IMR-90 (cell line): Measurements from ENCODE around the gene TBC1D4. TPM values are rescaled to one million over a fixed set of nuclear protein-coding genes. Genes with fewer than 3 reads are reported as not detected.

Experiments
- ATAC-seq: fragments of 200-7000 bp; cut with Tn5 transposase; 2 replicates; pipeline ENCODE4 v1.9.1; 2020; ENCODE audit warnings: low read depth, mild to moderate bottlenecking, moderate library complexity
- BruUV-seq: library from RNA; stranded (reverse); fragments of 400-500 nt; replicated peaks from 2 replicates; lab custom pipeline; 2021; lab: Mats Ljungman, UMichigan
- CTCF ChIA-PET: fragments of 300-600 bp; formaldehyde crosslinking; extraction: SDS; loops from one replicate; lab custom pipeline; 2021; ENCODE audit warnings: antibody characterized with exemption; lab: Yijun Ruan, JAX
- POLR2A ChIA-PET: fragments of 300-600 bp; sonication (Branson Sonifier 250); formaldehyde crosslinking; loops from one replicate; lab custom pipeline; 2022; ENCODE audit warnings: antibody characterized with exemption; ENCODE audit not compliant: unreplicated experiment; lab: Charles Lee
- DNase-seq: peaks from one replicate; pipeline ENCODE4 v3.0.0; 2013
- H2AFZ ChIP-seq: replicated peaks from 2 replicates; pipeline ENCODE3; 2013; ENCODE audit warnings: low read length, mild to moderate bottlenecking; ENCODE audit not compliant: poor library complexity
- H2AK5ac ChIP-seq: 2 replicates; pipeline ENCODE4 v1.6.1; 2013; ENCODE audit warnings: low read depth, low read length, inconsistent platforms
- H2AK9ac ChIP-seq: replicated peaks from 2 replicates; pipeline ENCODE3; 2013; ENCODE audit warnings: mild to moderate bottlenecking, low read depth, low read length, moderate library complexity; ENCODE audit not compliant: poor library complexity
- H2BK120ac ChIP-seq: 2 replicates; pipeline ENCODE4 v1.6.1; 2013; ENCODE audit warnings: low read depth, low read length, inconsistent platforms
- H2BK15ac ChIP-seq: 3 replicates; pipeline ENCODE4 v1.6.1; 2013; ENCODE audit warnings: low read depth, low read length, inconsistent platforms
- H2BK20ac ChIP-seq: 2 replicates; pipeline ENCODE4 v1.6.1; 2013; ENCODE audit warnings: low read depth, mild to moderate bottlenecking, inconsistent platforms, low read length, moderate library complexity
- H2BK5ac ChIP-seq: 2 replicates; pipeline ENCODE4 v1.6.1; 2013; ENCODE audit warnings: mild to moderate bottlenecking, low read depth, low read length, inconsistent platforms; ENCODE audit not compliant: poor library complexity, severe bottlenecking
- H3K14ac ChIP-seq: replicated peaks from 2 replicates; pipeline ENCODE4 v1.6.1; 2013; ENCODE audit warnings: low read depth, low read length, inconsistent platforms
- H3K18ac ChIP-seq: 2 replicates; pipeline ENCODE4 v1.6.1; 2013; ENCODE audit warnings: low read depth, low read length, control low read depth
- H3K23ac ChIP-seq: 2 replicates; pipeline ENCODE4 v1.6.1; 2013; ENCODE audit warnings: low read depth, low read length, inconsistent platforms
- H3K27ac ChIP-seq: 2 replicates; pipeline ENCODE4 v1.5.1; 2013; ENCODE audit warnings: mild to moderate bottlenecking, control low read depth, low read length; ENCODE audit not compliant: insufficient read depth
- H3K27me3 ChIP-seq: 2 replicates; pipeline ENCODE4 v1.6.1; 2013; ENCODE audit warnings: low read length; ENCODE audit not compliant: control insufficient read depth, insufficient read depth
- H3K36me3 ChIP-seq: 2 replicates; pipeline ENCODE4 v1.6.1; 2013; ENCODE audit warnings: low read length, mixed read lengths; ENCODE audit not compliant: control insufficient read depth, insufficient read depth
- H3K4ac ChIP-seq: 2 replicates; pipeline ENCODE4 v1.6.1; 2013; ENCODE audit warnings: low read depth, low read length, inconsistent platforms
- H3K4me1 ChIP-seq: 2 replicates; pipeline ENCODE4 v1.6.1; 2013; ENCODE audit warnings: low read length, mixed read lengths; ENCODE audit not compliant: control insufficient read depth, insufficient read depth
- H3K4me2 ChIP-seq: 2 replicates; pipeline ENCODE4 v1.6.1; 2013; ENCODE audit warnings: low read depth, mild to moderate bottlenecking, control low read depth, low read length, moderate library complexity
- H3K4me3 ChIP-seq: 2 replicates; pipeline ENCODE4 v1.5.1; 2013; ENCODE audit warnings: low read depth, mild to moderate bottlenecking, control low read depth, low read length, moderate library complexity; ENCODE audit not compliant: insufficient read depth
- H3K56ac ChIP-seq: 2 replicates; pipeline ENCODE4 v1.6.1; 2013; ENCODE audit warnings: low read length, inconsistent platforms; ENCODE audit not compliant: insufficient read depth; ENCODE audit errors: extremely low read depth
- H3K79me1 ChIP-seq, 2 experiments: 2 replicates each; pipeline ENCODE4 v1.6.1; 2013; ENCODE audit warnings: low read length in 2 of 2, inconsistent platforms in 1 of 2, low read depth in 1 of 2
- H3K9ac ChIP-seq: 2 replicates; pipeline ENCODE4 v1.6.1; 2013; ENCODE audit warnings: low read depth, low read length, control low read depth
- H3K9me1 ChIP-seq: 2 replicates; pipeline ENCODE4 v1.6.1; 2013; ENCODE audit warnings: low read length, inconsistent platforms; ENCODE audit not compliant: insufficient read depth
- H3K9me3 ChIP-seq: 2 replicates; pipeline ENCODE4 v1.6.1; 2013; ENCODE audit warnings: low read length; ENCODE audit not compliant: control insufficient read depth, insufficient read depth
- H4K20me1 ChIP-seq: 2 replicates; pipeline ENCODE4 v1.6.1; 2013; ENCODE audit warnings: low read length, inconsistent platforms; ENCODE audit not compliant: insufficient read depth
- H4K5ac ChIP-seq: 2 replicates; pipeline ENCODE4 v1.6.1; 2013; ENCODE audit warnings: mild to moderate bottlenecking, low read depth, low read length, control low read depth
- H4K8ac ChIP-seq, 2 experiments: 2 replicates each; pipeline ENCODE4 v1.6.1; 2013; ENCODE audit warnings: low read depth in 2 of 2, low read length in 2 of 2, control low read depth in 1 of 2, inconsistent platforms in 1 of 2
- H4K91ac ChIP-seq: 2 replicates; pipeline ENCODE4 v1.6.1; 2013; ENCODE audit warnings: low read depth, low read length, inconsistent platforms; ENCODE audit not compliant: insufficient read depth
- BHLHE40 ChIP-seq: fragments of 150-350 bp; IDR thresholded peaks from 2 replicates; pipeline ENCODE4 v1.6.1; 2016; ENCODE audit warnings: mild to moderate bottlenecking, low read depth, low read length
- CEBPB ChIP-seq: IDR thresholded peaks from 2 replicates; pipeline ENCODE4 v1.6.1; 2012; ENCODE audit warnings: low read depth, low read length, improper control_type of control experiment
- CHD1 ChIP-seq: IDR thresholded peaks from 2 replicates; pipeline ENCODE4 v1.6.1; 2012; ENCODE audit warnings: low read depth, low read length, improper control_type of control experiment
- ELK1 ChIP-seq: fragments of 150-350 bp; IDR thresholded peaks from 2 replicates; pipeline ENCODE4 v1.6.1; 2016; ENCODE audit warnings: low read depth, mild to moderate bottlenecking, low read length, moderate library complexity, borderline replicate concordance
- FOS ChIP-seq: fragments of 150-350 bp; IDR thresholded peaks from 2 replicates; pipeline ENCODE4 v1.6.1; 2016; ENCODE audit warnings: low read depth, low read length
- MAFK ChIP-seq: IDR thresholded peaks from 2 replicates; pipeline ENCODE4 v1.6.1; 2012; ENCODE audit warnings: low read depth, low read length, improper control_type of control experiment
- MAZ ChIP-seq: IDR thresholded peaks from 2 replicates; pipeline ENCODE4 v1.6.1; 2012; ENCODE audit warnings: low read depth, mild to moderate bottlenecking, low read length, improper control_type of control experiment, moderate library complexity, borderline replicate concordance
- MXI1 ChIP-seq: IDR thresholded peaks from 2 replicates; pipeline ENCODE4 v1.6.1; 2012; ENCODE audit warnings: low read depth, mild to moderate bottlenecking, low read length, moderate library complexity, borderline replicate concordance
- NFE2L2 ChIP-seq: fragments of 150-350 bp; IDR thresholded peaks from 2 replicates; pipeline ENCODE4 v1.6.1; 2016; ENCODE audit warnings: low read depth, mild to moderate bottlenecking, low read length
- POLR2A ChIP-seq: IDR thresholded peaks from 2 replicates; pipeline ENCODE4 v1.6.1; 2012; ENCODE audit warnings: mild to moderate bottlenecking, low read depth, low read length
- RAD21 ChIP-seq: IDR thresholded peaks from 2 replicates; pipeline ENCODE4 v1.6.1; 2012; ENCODE audit warnings: low read length, improper control_type of control experiment
- RCOR1 ChIP-seq: IDR thresholded peaks from 2 replicates; pipeline ENCODE4 v1.6.1; 2012; ENCODE audit warnings: mild to moderate bottlenecking, low read length, improper control_type of control experiment; ENCODE audit not compliant: insufficient replicate concordance
- RFX5 ChIP-seq: IDR thresholded peaks from 2 replicates; pipeline ENCODE4 v1.8.0; 2012; ENCODE audit warnings: low read depth, mild to moderate bottlenecking, low read length, moderate library complexity
- SMC3 ChIP-seq: fragments of 150-350 bp; IDR thresholded peaks from 2 replicates; pipeline ENCODE4 v1.6.1; 2016; ENCODE audit warnings: low read depth, mild to moderate bottlenecking, antibody characterized with exemption, low read length, moderate library complexity
- dilution Hi-C: fragments of 300-500 bp; cut with HindIII; formaldehyde crosslinking; loops from one replicate; pipeline ENCODE4 v1.14.3; 2018; ENCODE audit warnings: low sequenced_read_pairs; ENCODE audit not compliant: unreplicated experiment
- in situ Hi-C: fragments of 300-500 bp; cut with MboI; formaldehyde crosslinking; loops from 3 replicates; pipeline ENCODE4 v1.14.3; 2019; ENCODE audit warnings: low sequenced_read_pairs, inconsistent platforms, mixed read lengths
- intact Hi-C: fragments of 100-400 bp; cut with micrococcal nuclease; formaldehyde crosslinking; loops from 2 replicates; pipeline ENCODE4 v1.10.0; 2022
- polyA plus RNA-seq, 3 experiments: library from polyadenylated mRNA; depleted of rRNA; stranded (reverse); fragments of >200 nt; gene quantifications; 2 replicates each; pipeline ENCODE4 v1.2.3, GENCODE V29; 2012; ENCODE audit warnings: low replicate concordance in 1 of 3
- total RNA-seq: library from RNA; depleted of rRNA; stranded (reverse); fragments of >200 nt; gene quantifications from 2 replicates; pipeline ENCODE4 v1.2.3, GENCODE V29; 2012
- TF ChIP-seq, protein P1 (sequence below): fragments of 150-350 bp; IDR thresholded peaks from 2 replicates; pipeline ENCODE4 v1.6.1; 2017; ENCODE audit warnings: mild to moderate bottlenecking, antibody characterized with exemption, low read length, low read depth
- TF ChIP-seq, protein P2 (sequence below): conservative IDR thresholded peaks from 2 replicates; pipeline ENCODE4 v1.5.1; 2012; ENCODE audit warnings: mild to moderate bottlenecking, low read depth, low read length, improper control_type of control experiment

Gene TBC1D4
- total and polyA plus RNA-seq, 2 of the 4 experiments (the other 2 are of a cell fraction), result 7.5 to 22.8 TPM

DNA sequence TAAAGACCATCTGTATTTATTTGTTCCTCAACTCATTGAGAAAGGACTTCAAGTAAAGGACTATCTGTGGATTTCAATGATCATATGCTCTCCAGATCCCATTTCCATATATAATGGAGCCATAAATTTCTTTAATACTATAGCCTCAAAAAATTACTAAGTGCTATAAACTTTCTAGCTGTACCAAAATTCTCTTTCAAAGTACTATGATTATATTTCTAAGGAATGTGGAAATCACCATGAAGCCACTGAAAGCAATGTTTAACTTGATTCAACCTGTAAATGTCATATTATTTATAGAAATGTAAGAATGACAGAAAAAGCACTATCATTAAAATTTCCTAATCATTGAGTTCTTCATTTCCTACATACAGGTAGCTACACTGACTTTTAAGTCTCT lies 20.7 kb downstream of the TBC1D4 start:
- TF ChIP-seq BHLHE40 (no peak), RFX5 (no peak), FOS (no peak), NFE2L2 (no peak), SMC3 (no peak), RCOR1 (no peak), POLR2A (no peak), MAZ (no peak), MAFK (no peak), CHD1 (no peak), ELK1 (no peak), CEBPB (no peak), MXI1 (no peak), RAD21 (no peak)
- TF ChIP-seq, protein P1, sequence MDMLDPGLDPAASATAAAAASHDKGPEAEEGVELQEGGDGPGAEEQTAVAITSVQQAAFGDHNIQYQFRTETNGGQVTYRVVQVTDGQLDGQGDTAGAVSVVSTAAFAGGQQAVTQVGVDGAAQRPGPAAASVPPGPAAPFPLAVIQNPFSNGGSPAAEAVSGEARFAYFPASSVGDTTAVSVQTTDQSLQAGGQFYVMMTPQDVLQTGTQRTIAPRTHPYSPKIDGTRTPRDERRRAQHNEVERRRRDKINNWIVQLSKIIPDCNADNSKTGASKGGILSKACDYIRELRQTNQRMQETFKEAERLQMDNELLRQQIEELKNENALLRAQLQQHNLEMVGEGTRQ, result no peak
- TF ChIP-seq, protein P2, sequence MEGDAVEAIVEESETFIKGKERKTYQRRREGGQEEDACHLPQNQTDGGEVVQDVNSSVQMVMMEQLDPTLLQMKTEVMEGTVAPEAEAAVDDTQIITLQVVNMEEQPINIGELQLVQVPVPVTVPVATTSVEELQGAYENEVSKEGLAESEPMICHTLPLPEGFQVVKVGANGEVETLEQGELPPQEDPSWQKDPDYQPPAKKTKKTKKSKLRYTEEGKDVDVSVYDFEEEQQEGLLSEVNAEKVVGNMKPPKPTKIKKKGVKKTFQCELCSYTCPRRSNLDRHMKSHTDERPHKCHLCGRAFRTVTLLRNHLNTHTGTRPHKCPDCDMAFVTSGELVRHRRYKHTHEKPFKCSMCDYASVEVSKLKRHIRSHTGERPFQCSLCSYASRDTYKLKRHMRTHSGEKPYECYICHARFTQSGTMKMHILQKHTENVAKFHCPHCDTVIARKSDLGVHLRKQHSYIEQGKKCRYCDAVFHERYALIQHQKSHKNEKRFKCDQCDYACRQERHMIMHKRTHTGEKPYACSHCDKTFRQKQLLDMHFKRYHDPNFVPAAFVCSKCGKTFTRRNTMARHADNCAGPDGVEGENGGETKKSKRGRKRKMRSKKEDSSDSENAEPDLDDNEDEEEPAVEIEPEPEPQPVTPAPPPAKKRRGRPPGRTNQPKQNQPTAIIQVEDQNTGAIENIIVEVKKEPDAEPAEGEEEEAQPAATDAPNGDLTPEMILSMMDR, result no peak
- H3K79me1 ChIP-seq, result peaks cover 9 to 12% of the 10 kb centered on the region in 2 experiments; a peak in 2 of 4 replicates
- H4K8ac ChIP-seq, result no peak overlapping the region
- no peak overlapping the region for H3K14ac ChIP-seq
- CTCF ChIA-PET, result no interaction called here
- intact Hi-C loops (no loop called here), in situ Hi-C loops (no loop called here), dilution Hi-C loops (no loop called here)
- no peak overlapping the region for H3K23ac ChIP-seq
- no peak overlapping the region for H3K4ac ChIP-seq
- H3K27ac ChIP-seq, result no peak overlapping the region
- H3K18ac ChIP-seq, result no peak overlapping the region
- H3K27me3 ChIP-seq, result no peaks in the 10 kb centered on the region
- no peak overlapping the region for H4K5ac ChIP-seq
- H2BK15ac ChIP-seq, result no peak overlapping the region
- POLR2A ChIA-PET, result no interaction called here
- H2AK9ac ChIP-seq, result no peak overlapping the region
- H3K9me1 ChIP-seq, result peaks cover 5% of the 10 kb centered on the region
- peak; percentile 48 for ATAC-seq
- DNase-seq, result peak; percentile 15
- BruUV-seq, result no TSS peak
- H2BK120ac ChIP-seq, result no peak overlapping the region
- no peaks in the 10 kb centered on the region for H3K4me1 ChIP-seq
- H2AFZ ChIP-seq, result no peak overlapping the region
- H3K36me3 ChIP-seq, result no peaks in the 10 kb centered on the region
- H3K9me3 ChIP-seq, result peaks cover 2% of the 10 kb centered on the region; the same call in 1 of the 2 replicates
- no peak overlapping the region for H3K56ac ChIP-seq
- no peak overlapping the region for H2BK20ac ChIP-seq
- no peak overlapping the region; the same call in 1 of the 2 replicates for H3K4me2 ChIP-seq
- no peak overlapping the region for H2BK5ac ChIP-seq
- H3K9ac ChIP-seq, result no peak overlapping the region
- no peak overlapping the region for H2AK5ac ChIP-seq
- H4K20me1 ChIP-seq, result no peaks in the 10 kb centered on the region
- no peak overlapping the region for H3K4me3 ChIP-seq
- H4K91ac ChIP-seq, result no peak overlapping the region
